Kidney glomerular epithelial cell (primary cell): ENCODE results near the gene ARL16.
A peak's percentile ranks its signal among the peaks of the same experiment; 100 is the strongest.

Source experiments
- DNase-seq: peaks from one replicate; lab custom pipeline; 2025; lab: John Stamatoyannopoulos, UW

Gene ARL16

GRCh38 chr17:81666342-81667191 is 17.0 kb downstream of the ARL16 start, which contains the start of the genes CCDC137 and OXLD1:
Gene CCDC137 (plus strand): TSS chr17:81666737. CDS start chr17:81666767, 30 bp downstream.
Gene OXLD1 (minus strand): TSS chr17:81666605. CDS start chr17:81666577, 28 bp downstream.
- peak; percentile 85 for DNase-seq

GRCh38 chr17:81666092-81666341 is 17.6 kb downstream of the ARL16 start:
- no peak for DNase-seq

GRCh38 chr17:81665205-81666091 is 18.1 kb downstream of the ARL16 start:
- no peak for DNase-seq

GRCh38 chr17:81664051-81664470 is 19.5 kb downstream of the ARL16 start:
- no peak for DNase-seq

- DNase-seq = no peak
Observed at GRCh38 chr17:81662002-81662401, 21.6 kb downstream of the ARL16 start.

GRCh38 chr17:81660441-81660840 is 23.2 kb downstream of the ARL16 start:
- DNase-seq = no peak

- no peak for DNase-seq
Observed at GRCh38 chr17:81659038-81659437, 24.6 kb downstream of the ARL16 start.

- no peak for DNase-seq
Observed at GRCh38 chr17:81656835-81657234, 26.8 kb downstream of the ARL16 start.

GRCh38 chr17:81656118-81656743 is 27.4 kb downstream of the ARL16 start, which contains the start of gene PDE6G:
Gene PDE6G (minus strand): TSS chr17:81656542. CDS start chr17:81653305, 3,237 bp downstream.
- DNase-seq = no peak

- DNase-seq = no peak
Observed at GRCh38 chr17:81655378-81656117, 28.0 kb downstream of the ARL16 start.

- DNase-seq = no peak
Observed at GRCh38 chr17:81652906-81653771, 30.5 kb downstream of the ARL16 start.

GRCh38 chr17:81651692-81652091 is 31.9 kb downstream of the ARL16 start:
- peak; percentile 35 for DNase-seq

- no peak for DNase-seq
Observed at GRCh38 chr17:81650951-81651350, 32.6 kb downstream of the ARL16 start.

GRCh38 chr17:81648707-81649085 is 34.9 kb downstream of the ARL16 start:
- no peak for DNase-seq

- no peak for DNase-seq
Observed at GRCh38 chr17:81648013-81648706, 35.4 kb downstream of the ARL16 start.

- no peak for DNase-seq
Observed at GRCh38 chr17:81647640-81648012, 36.0 kb downstream of the ARL16 start.

GRCh38 chr17:81646869-81647600 is 36.6 kb downstream of the ARL16 start:
- DNase-seq = no peak

- no peak for DNase-seq
Observed at GRCh38 chr17:81644976-81645952, 38.3 kb downstream of the ARL16 start.
